Activated CD4-positive, alpha-beta T cell treated with anti-CD3 and anti-CD28 coated beads, Interleukin-2, amount 50 U/mL, for 16 hours (primary cell): ENCODE results near the gene AK8.

Experiments
- DNase-seq: peaks from one replicate; pipeline ENCODE4 v3.0.0-alpha.2; 2020

The AK8 gene, protein sequence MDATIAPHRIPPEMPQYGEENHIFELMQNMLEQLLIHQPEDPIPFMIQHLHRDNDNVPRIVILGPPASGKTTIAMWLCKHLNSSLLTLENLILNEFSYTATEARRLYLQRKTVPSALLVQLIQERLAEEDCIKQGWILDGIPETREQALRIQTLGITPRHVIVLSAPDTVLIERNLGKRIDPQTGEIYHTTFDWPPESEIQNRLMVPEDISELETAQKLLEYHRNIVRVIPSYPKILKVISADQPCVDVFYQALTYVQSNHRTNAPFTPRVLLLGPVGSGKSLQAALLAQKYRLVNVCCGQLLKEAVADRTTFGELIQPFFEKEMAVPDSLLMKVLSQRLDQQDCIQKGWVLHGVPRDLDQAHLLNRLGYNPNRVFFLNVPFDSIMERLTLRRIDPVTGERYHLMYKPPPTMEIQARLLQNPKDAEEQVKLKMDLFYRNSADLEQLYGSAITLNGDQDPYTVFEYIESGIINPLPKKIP

DNA sequence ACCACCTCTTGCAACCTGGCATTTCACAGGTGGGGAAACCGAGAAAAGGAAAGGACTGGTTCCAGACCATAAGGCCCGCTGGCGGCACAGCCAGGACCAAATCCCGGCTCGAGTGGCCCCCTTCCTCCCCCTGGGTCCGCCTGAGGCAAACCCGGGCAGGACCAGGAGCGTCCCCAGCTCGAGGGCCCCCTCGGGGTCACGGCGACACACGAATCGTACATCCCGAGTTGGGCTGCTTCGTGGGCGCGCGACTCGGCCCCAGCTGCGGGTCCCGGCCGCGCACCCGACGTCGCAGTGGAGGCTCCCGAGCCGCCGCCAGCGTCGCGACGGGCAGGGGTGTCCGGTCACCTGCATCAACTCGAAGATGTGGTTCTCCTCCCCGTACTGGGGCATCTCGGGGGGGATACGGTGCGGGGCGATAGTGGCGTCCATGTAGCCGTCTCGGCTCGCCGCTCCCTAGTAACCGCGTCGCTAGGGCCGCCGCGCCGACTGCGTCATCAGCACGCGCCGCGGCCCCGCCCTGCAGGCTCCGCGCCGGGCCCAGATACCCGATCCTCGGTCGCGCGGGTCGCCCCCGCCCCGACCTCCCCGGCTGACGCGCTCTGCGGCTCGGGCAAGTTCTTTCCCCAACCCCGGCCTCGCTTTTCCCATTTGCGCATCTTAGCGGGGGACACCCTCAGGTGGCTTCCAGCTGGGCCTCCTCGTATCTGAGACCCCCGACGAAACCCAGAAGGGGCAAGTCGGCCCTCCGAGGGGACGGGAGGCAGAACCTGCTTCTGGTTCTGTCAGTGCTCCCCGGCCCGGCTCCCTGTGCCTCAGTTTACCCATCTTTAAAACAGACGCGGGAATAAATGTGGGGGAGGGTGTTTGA lies at the start of gene AK8:
TSS of gene AK8 (minus strand) at position 461 of the 871 bp plus-strand sequence. CDS start at position 432, 29 bp downstream.
- DNase-seq = peak; percentile 75

DNA sequence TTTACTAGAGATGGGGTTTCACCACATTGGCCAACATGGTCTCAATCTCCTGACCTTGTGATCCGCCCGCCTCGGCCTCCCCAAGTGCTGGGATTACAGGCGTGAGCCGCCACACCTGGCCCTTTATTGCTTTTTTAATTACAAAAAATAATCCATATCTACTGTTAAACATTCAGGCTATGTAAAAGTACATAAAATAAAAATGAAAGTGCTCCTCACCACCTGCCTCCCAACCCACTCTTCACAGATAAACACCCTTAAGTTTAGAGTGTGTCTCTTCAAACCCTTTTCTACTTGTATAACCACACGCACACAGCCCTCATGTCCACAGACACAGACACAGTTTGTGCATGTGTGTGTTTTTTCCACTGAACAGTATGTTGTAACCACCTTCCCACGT lies 49.6 kb upstream of the AK8 start:
- DNase-seq = no peak

DNA sequence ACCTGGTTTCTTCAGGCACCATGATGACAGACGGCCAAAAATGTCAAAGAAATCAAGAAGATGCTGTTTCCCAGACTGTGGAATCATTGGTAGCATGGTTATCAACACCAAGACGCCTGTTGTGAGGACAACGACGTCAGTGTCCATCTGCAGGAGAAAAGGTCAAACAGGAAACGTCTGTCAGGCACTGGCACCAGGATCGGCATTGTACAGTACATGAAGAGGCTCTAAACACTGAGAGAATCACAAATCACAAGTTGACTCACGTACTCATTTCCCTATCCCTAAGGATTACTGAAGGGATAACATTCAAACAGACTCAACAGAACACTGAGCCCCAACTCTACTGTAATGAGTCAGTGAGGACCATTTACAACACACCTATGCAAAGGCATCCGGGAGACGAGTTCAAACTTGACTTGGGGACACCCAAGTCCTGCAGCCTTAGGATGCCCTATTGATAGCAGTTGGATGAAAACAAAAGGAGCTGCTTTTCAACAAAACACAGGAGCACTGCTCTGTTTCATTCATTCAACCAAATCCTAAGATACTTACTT lies 45.3 kb upstream of the AK8 start:
- DNase-seq = no peak

DNA sequence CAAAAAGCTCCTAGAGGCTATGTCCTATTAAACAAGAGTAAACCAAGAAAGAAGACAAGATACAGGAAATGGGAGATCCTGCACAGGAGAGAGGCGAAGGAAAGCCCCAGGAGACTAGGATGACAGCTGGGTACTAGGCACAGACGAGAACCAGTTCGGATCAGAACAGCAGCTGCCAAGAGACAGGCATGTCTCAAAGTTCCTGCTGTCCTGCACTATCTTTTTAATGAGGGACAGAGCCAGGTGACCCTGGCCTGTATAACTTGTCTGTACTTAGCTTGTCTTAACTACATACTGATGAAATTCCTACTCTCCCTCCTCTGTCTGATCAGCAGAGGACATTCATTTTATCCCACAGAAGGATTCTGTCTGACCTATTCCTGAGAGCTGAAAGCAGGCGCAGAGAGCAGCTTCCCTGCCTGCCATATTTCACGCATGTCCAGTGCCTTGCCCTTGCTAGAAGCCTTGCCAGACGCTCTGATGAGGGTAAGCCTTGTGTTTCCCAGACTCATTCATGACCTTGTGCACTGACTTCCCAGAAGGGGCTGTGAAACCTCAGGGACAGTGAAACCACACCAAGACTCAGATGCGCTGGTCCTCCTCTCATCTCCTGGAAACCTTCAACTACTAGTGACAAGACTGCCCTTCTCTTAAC lies 41.7 kb upstream of the AK8 start:
- no peak for DNase-seq

DNA sequence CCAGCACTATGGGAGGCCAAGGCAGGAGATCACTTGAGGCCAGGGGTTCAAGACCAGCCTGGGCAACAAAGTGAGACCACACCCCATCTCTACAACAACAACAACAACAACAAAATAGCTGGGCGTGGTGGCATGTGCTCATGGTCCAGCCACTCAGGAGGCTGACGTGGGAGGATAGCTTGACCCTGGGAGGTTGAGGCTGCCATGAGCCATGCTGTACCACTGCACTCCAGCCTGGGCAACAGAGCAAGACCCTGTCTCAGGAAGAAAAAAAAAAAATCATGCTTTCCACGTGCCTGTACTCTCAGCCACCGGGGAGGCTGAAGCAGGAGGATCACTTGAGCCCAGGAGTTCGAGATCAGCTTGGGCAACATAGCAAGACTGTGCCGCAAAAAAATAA lies 36.8 kb upstream of the AK8 start:
- DNase-seq = no peak

DNA sequence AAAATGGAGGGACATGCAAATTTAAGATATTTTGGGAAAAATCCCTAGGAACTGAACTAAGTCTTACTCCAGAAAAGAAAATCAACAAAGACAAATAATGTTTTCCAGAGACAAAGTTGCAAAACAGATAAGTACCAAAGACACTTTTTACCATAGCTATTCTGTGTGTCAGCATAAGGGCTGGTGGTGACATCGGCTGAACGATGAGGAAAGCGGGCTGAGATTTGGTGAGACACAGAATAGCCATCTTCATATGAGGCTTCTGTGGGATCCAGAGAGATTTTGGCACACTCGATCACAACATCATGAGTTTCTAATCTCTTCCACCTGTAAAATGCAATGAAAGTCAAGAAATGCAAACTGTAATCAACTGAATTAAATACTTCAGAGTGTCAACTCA lies 34.0 kb upstream of the AK8 start:
- no peak for DNase-seq

DNA sequence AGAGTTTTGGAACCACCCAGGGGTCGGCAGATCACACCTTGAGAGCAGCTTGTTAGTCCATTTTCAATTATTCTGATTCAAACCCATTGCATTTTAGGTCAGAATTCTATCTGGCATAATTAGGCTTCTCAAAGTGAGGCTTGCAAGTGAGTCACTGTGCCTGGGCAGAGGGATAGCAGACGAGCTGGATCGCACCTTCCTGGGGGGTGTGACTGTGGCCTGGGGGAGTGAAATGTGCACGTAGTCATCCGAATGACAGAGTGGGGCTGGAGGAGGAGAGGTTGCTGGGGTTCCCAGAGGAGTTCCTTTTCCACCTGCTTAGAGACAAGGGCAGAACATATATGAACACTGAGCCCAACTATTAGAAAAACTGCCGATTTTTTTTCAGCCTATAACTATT lies 32.3 kb upstream of the AK8 start:
- DNase-seq = no peak

DNA sequence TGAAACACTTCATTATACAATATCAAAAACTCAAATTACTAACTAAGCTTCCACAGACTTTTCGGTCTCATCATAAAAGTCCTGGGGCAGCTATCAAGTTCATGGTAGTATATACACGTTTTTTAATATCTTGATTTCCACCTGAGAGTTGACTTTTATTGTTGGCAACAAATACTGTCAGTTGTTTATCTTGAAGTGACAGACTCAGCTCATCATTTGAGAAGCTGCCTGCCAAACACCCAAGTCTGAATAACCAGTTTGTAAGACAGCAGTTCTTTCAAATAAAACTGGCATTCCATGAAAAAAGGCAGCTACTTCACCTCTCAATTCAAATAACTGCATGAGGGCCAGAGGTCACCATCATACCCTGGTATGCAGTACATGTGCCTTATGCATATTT lies 31.2 kb upstream of the AK8 start:
- DNase-seq = no peak

DNA sequence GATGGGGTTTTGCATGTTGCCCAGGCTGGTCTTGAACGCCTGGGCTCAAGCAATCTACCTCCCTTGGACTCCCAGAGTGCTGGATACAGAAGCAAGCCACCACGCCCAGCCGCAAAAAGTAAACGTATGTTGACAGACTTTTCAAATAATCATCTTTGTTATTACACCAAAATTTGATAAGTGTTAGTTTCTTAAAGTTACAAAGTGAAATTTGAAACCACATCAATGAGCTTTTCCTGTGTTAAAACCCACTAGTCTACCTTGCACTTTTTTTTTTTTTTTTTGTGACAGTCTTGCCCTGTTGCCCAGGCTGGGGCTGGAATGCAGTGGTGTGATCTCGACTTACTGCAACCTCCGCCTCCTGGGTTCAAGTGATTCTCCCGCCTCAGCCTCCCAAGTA lies 30.6 kb upstream of the AK8 start:
- DNase-seq = no peak

DNA sequence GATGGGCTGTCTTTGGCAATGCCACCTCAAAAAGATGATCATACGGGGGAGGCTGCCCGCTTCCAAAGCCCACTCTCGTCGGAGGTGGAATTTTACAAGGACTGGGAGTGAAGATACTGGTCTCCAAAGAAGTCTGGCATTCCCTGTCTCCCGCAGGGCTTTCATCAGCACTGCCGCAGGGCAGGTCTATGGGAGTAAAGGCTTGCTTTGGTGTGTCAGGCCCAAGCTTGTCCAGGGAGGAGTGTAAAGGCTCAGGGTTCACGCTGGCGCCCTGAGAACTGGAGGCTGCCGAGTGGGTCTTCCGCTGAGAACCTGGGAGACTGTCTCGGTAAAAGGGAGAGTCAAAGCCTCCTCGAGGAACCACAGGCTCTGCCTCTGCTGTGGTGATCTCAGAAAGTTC lies 27.6 kb upstream of the AK8 start:
- no peak for DNase-seq

DNA sequence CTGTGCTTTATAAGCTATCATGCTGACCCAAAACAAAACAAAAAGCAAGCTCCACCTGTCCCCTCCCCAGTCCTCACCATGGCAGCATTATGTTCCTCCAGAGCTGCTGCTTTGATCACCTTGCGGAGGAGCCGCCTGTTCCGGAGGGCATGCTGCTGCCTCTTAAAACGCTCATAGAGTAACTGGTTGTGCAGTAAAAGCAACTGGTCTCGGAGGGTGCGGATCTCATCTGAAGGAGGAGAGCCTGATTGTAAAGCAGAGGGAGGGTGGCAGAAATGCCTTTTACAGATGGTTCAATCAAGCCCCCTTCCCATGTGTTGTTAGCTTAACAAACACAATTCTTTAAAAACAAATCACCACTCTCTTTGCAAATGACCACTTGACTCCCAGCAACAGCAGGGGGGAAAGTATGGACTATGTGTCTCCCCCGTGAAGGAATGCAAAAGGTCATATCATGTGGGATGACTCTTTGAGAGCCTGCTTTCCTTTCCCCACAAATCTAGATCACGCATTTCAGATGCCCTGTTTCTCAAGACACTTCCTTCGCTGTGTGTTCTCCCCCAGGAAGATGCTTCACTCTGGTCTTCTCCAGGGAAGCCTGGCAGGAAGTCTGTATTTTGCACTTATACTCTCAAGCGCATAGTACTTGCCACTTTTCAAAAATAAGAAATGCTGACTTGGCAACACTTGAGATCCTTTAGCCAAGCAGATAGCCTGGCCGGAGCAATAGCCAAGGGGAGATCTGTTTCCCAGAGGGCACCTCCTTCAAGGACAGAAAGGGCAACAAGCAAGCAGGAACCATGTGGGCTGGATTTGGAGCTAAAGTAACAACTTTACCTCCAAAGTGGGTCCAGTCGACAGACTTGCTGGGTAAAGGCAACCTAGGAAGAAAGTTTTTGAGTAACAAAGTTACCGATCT lies 25.7 kb upstream of the AK8 start:
- DNase-seq = no peak

DNA sequence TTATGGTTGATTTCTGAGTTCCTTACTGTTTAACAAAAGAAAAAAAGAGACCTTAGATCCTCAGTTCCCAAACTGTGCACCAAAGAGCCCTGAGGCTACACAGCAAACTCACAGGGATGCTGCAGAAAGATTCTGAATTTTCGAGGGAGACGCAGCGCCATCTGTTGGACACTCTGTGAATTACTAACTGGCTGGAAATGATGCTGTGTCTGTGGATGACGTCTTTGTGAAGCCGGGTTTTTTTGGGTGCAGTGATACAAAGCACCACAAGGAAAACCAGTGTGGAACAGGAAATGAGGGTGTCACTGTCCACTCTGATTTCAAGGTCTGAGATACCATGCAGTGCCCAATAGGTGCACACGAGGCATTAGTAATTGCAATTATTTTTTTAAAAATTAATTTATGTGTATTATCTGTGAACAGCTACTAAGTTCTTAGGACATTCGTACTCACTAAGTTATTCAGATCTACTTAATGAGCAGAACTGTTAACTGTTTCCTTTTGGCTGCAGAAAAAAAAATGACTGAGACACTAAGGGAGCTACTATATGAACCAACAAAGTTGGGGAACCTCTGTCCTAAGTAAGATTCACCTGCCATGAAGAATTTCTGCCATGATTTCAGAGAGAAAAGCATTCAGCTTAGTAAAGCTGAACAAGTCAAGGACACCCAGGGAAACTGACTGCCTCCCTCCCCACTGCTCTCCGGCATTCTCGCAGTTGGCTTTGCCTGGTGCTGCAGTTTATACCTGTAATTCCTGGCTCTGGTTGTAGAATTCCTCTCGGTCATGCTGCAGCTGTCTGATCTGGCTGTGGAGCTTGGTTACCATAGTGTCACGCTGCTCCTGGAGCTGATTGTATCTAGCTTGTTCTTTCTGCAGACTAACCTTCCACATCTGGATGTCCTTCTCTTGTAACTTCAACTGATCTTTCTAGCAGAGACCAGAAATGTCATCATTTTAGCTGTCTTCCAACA lies 24.1 kb upstream of the AK8 start:
- DNase-seq = peak; percentile 80

DNA sequence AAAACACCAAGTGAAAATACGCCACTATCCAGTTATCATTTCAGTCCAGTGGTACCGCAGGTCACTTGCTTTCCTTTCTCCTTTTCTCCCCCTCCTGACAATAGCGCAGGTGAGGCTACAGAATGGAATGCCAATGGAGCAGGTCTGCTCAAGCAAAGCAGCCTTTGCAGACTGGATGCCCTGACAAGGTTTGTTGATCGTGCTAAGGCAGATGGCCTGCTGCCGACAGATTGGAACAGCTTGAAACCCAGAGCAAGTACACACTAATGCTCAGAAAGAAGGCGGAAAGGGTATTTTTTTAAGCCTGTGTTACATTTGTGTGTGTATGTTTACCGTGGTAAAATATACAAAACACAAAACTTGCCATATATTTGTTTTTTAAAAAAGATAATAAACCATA lies 20.0 kb upstream of the AK8 start:
- DNase-seq = no peak

DNA sequence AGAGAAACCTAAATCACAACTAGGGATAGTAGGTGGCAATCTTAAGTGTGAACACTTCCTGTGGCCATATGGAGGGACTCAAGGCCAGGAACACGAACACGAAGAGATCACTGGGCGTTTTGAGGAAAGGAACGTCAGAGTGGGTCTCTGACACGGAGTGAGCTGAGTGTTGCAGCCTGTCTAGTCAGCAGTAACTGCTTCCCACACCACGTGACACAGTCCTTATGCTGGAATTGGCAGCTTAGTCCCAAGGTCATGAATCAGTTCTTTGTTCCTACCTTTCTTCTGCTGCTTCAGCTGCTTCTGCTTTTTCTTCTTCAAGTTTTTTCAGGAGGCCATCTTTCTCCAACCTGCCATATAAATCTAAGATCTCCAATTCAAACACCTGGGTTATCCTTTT lies 18.8 kb upstream of the AK8 start:
- no peak for DNase-seq

DNA sequence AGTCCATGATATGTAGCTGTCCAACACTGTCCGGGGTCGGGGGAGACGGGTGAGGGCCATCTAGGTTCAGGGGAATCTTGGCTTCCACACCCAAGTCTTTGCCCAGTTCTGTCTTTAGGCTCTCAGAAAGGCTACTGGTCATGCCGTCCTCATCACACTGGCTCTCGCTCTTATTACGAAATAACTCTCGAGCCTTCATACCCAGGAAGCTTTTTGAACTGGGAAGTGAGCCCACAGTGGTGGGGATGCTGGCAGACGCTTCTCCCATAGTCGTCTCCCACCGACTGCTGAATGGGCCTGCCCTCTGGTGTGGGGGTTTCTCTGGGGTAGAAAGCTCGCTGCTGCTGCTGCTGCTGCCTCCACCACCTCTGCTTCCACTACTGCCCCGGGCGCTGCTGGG lies 18.2 kb upstream of the AK8 start:
- DNase-seq = no peak

DNA sequence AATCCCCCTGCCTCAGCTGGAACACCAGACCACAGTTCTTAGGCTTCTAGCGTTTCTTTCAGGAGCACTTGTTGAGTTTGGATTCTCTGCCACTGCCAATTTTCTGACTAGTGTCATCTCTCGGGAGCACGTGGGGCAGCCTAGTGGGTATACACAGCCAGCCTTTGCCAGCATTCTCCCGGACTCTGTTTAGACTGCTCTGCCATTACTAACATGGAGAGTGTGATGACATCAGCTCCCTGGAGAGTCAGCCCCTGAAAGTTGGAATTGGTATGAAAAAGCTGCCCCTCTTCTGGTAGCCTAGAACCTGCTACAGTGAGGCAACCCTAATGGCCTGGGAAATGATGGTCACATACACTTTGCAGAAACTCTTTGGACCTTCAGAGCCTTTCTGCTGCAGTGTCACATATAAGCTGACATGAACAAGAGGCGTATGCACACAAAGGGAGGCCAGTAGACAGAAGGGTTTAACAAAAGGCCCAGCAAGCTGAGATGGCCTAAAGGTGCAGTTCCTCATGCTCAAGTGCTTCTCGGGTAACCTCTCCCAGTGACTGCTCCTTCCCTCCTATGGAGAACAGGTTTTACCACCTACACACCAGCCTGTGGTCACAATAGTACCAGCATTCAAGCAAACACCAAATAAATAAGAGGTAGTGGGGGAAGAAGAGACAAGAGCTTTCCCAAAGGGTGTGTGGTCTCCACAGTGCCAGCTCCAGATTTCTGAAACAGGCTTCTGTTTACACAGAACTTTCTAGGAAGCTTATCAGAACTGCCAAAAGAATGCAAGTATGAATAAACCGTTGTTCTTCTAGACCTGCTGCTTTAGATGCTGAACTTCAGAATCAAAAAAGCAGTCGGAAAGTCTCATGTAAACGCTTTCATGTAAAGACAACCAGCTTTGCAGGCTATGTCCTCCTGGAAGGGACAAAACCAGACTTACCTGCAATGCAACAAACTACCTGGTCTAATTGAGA lies 17.1 kb upstream of the AK8 start:
- no peak for DNase-seq

DNA sequence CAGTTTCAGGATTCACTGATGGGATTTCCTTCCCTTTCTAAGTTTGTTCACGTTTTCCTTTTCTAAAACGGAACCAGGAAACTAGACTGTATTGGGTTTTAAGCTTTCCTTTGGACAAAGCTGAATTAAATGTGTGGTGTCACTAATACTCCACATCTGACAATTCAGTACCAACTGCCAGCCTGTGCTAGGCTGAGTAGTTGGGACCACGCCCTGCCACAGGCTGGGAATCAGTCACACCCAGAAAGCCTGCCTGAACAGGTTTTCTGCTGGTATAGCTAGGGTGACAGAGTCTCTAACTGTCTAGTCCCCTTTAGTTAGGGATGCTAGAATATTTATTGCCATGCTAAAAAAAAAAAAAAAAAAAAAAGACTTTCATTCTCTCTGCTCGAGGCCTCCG lies 16.3 kb upstream of the AK8 start:
- DNase-seq = no peak

DNA sequence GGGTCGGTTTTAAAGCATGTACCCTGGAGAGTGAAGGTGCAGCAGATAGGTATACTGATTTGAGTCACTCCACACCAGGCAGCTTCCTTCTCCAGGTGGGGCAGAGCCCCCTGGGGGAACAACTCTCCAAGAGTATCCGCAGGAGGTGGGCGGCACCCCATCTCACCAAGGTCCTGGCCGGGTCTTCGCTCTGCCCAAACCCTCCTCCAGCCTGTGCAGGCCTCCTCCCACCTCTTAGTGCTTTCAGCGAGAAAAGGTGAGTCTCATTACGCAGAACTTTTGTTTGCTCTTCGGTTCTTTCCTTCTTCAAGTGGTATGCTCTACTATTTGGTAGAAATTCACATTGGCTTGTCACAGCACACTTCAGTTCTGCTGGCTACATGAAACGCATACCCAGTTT lies 14.3 kb upstream of the AK8 start:
- no peak for DNase-seq

DNA sequence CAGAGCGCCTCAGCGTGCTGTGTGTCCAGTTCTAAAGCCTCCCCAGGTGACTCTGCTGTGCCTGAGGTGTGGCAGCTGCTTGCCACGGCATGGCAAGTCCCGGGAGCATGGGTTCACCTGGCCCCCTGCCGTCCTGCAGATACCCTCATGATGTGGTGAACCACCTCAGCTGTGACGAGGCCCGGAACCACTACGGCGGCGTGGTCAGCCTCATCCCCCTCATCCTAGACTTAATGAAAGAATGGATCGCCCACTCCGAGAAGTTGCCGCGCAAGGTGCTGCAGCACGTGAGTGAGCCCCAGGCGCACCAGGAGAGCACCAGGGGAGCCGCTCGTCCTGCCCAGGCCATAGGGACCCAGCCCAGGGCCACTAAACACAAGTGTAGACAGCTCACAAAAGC lies 10.1 kb upstream of the AK8 start:
- DNase-seq = no peak
